ENCODE results near the gene ZNHIT2.

Gene ZNHIT2

GRCh38 chr11:65071907-65072630, 45.4 kb downstream of the ZNHIT2 start:
- H3K4ac ChIP-seq (ENCODE audit: low read depth in 1 of 2, low read length in 2 of 2), result no peak overlapping the region
- WGBS, result 66% methylated on average over 4 of the region's 4 CpGs
- H2BK15ac ChIP-seq (ENCODE audit: low read depth, poor library complexity, severe bottlenecking), result no peak overlapping the region
- DNase-seq, result no peak
- no peak overlapping the region for H2BK5ac ChIP-seq (ENCODE audit: low read depth, low read length, poor library complexity, severe bottlenecking)
- H3K23ac ChIP-seq (ENCODE audit: low read length in 2 of 2), result no peak overlapping the region
- H2AK5ac ChIP-seq (ENCODE audit: low read length, severe bottlenecking), result no peak overlapping the region
- H3K18ac ChIP-seq (ENCODE audit: low read depth in 1 of 2, low read length in 2 of 2), result no peak overlapping the region
- H3K27ac ChIP-seq (ENCODE audit: low read length, poor library complexity, severe bottlenecking), result no peak overlapping the region
- H2BK120ac ChIP-seq (ENCODE audit: low read depth, low read length), result no peak overlapping the region
- H4K91ac ChIP-seq (ENCODE audit: low read length), result no peak overlapping the region
- H3K79me1 ChIP-seq (replicated peaks; ENCODE audit: low read length, poor library complexity, severe bottlenecking), result peaks cover 4% of the 10 kb centered on the region
- no peak overlapping the region for H2AFZ ChIP-seq (ENCODE audit: low read depth, low read length)
- H3K14ac ChIP-seq (ENCODE audit: low read length in 2 of 2), result no peak overlapping the region
- no peak overlapping the region for H3K4me2 ChIP-seq (ENCODE audit: low read length, poor library complexity, severe bottlenecking)
- H4K8ac ChIP-seq (ENCODE audit: low read length), result no peak overlapping the region
- peaks cover 0 to 5% of the 10 kb centered on the region in 2 experiments for H3K27me3 ChIP-seq (ENCODE audit: control insufficient read depth in 1 of 2, insufficient read depth in 1 of 2, low read length in 2 of 2)
- no peak overlapping the region for H3K4me3 ChIP-seq (ENCODE audit: insufficient read depth in 1 of 2, low read depth in 1 of 2, low read length in 2 of 2)
- peaks cover 0 to 4% of the 10 kb centered on the region in 2 experiments for H3K36me3 ChIP-seq (ENCODE audit: control insufficient read depth in 1 of 2, insufficient read depth in 2 of 2, low read depth in 1 of 2, low read length in 2 of 2)
- no peak overlapping the region for H2BK12ac ChIP-seq (ENCODE audit: low read length in 2 of 2)
- H3K4me1 ChIP-seq (ENCODE audit: control insufficient read depth, insufficient read depth, low read depth, low read length), result no peaks in the 10 kb centered on the region
- H3K9me3 ChIP-seq (ENCODE audit: control insufficient read depth, low read length), result no peaks in the 10 kb centered on the region
- H3K9ac ChIP-seq (ENCODE audit: low read length), result no peak overlapping the region

- no peaks in the 10 kb centered on the region for H3K4me1 ChIP-seq (ENCODE audit: control insufficient read depth, insufficient read depth, low read depth, low read length)
- H2BK5ac ChIP-seq (ENCODE audit: low read depth, low read length, poor library complexity, severe bottlenecking), result no peak overlapping the region
- H2AK5ac ChIP-seq (ENCODE audit: low read length, severe bottlenecking), result no peak overlapping the region
- no peak overlapping the region for H3K23ac ChIP-seq (ENCODE audit: low read length in 2 of 2)
- H2BK12ac ChIP-seq (ENCODE audit: low read length in 2 of 2), result no peak overlapping the region
- no peaks in the 10 kb centered on the region for H3K79me1 ChIP-seq (replicated peaks; ENCODE audit: low read length, poor library complexity, severe bottlenecking)
- H4K8ac ChIP-seq (ENCODE audit: low read length), result no peak overlapping the region
- H3K27ac ChIP-seq (ENCODE audit: low read length, poor library complexity, severe bottlenecking), result no peak overlapping the region
- H3K9ac ChIP-seq (ENCODE audit: low read length), result no peak overlapping the region
- no peaks in the 10 kb centered on the region for H3K9me3 ChIP-seq (ENCODE audit: control insufficient read depth, low read length)
- no peak overlapping the region for H2BK15ac ChIP-seq (ENCODE audit: low read depth, poor library complexity, severe bottlenecking)
- peak; percentile 47 for DNase-seq
- 65% methylated on average over 6 of the region's 9 CpGs for WGBS
- no peak overlapping the region for H2BK120ac ChIP-seq (ENCODE audit: low read depth, low read length)
- no peak overlapping the region for H2AFZ ChIP-seq (ENCODE audit: low read depth, low read length)
- no peak overlapping the region for H3K14ac ChIP-seq (ENCODE audit: low read length in 2 of 2)
- H4K91ac ChIP-seq (ENCODE audit: low read length), result no peak overlapping the region
- no peak overlapping the region for H3K4ac ChIP-seq (ENCODE audit: low read depth in 1 of 2, low read length in 2 of 2)
- H3K4me3 ChIP-seq (ENCODE audit: insufficient read depth in 1 of 2, low read depth in 1 of 2, low read length in 2 of 2), result no peak overlapping the region
- H3K4me2 ChIP-seq (ENCODE audit: low read length, poor library complexity, severe bottlenecking), result no peak overlapping the region
- H3K27me3 ChIP-seq (ENCODE audit: control insufficient read depth in 1 of 2, insufficient read depth in 1 of 2, low read length in 2 of 2), result peaks cover 0 to 8% of the 10 kb centered on the region in 2 experiments
- no peak overlapping the region for H3K18ac ChIP-seq (ENCODE audit: low read depth in 1 of 2, low read length in 2 of 2)
- H3K36me3 ChIP-seq (ENCODE audit: control insufficient read depth in 1 of 2, insufficient read depth in 2 of 2, low read depth in 1 of 2, low read length in 2 of 2), result no peaks in the 10 kb centered on the region
These were observed 48.3 kb downstream of the ZNHIT2 start for GRCh38 chr11:65069217-65069616.

DNA sequence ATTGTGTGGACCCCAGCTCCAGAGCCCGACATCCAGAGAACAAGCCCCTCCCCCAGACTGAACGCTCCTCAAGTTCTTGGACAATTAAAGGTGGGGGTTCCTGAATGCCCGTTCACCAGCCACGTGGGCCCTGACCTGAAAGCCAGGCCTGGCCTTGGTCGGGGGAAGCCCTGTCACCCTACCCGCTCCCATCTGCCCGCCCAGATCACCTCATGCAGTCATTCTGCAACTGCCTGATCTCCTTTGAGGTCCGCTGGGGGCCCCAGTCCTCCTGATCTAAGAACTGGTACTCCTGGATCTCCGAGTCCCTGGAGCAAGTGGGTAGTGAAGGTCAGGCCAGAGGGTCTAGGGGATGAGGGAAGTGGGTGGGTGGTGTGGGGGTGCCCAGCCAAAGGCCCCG, 50.1 kb downstream of the ZNHIT2 start:
- no peak overlapping the region for H3K9ac ChIP-seq (ENCODE audit: low read length)
- 81% methylated on average over 8 of the region's 10 CpGs for WGBS
- H2BK15ac ChIP-seq (ENCODE audit: low read depth, poor library complexity, severe bottlenecking), result no peak overlapping the region
- no peak overlapping the region for H3K23ac ChIP-seq (ENCODE audit: low read length in 2 of 2)
- no peak overlapping the region for H2AFZ ChIP-seq (ENCODE audit: low read depth, low read length)
- no peaks in the 10 kb centered on the region for H3K36me3 ChIP-seq (ENCODE audit: control insufficient read depth in 1 of 2, insufficient read depth in 2 of 2, low read depth in 1 of 2, low read length in 2 of 2)
- H3K27ac ChIP-seq (ENCODE audit: low read length, poor library complexity, severe bottlenecking), result no peak overlapping the region
- no peak overlapping the region for H2AK5ac ChIP-seq (ENCODE audit: low read length, severe bottlenecking)
- H3K27me3 ChIP-seq (ENCODE audit: control insufficient read depth in 1 of 2, insufficient read depth in 1 of 2, low read length in 2 of 2), result peaks cover 3 to 9% of the 10 kb centered on the region in 2 experiments
- no peak overlapping the region for H4K8ac ChIP-seq (ENCODE audit: low read length)
- no peaks in the 10 kb centered on the region for H3K4me1 ChIP-seq (ENCODE audit: control insufficient read depth, insufficient read depth, low read depth, low read length)
- no peak overlapping the region for H2BK5ac ChIP-seq (ENCODE audit: low read depth, low read length, poor library complexity, severe bottlenecking)
- H3K79me1 ChIP-seq (replicated peaks; ENCODE audit: low read length, poor library complexity, severe bottlenecking), result no peaks in the 10 kb centered on the region
- no peak overlapping the region for H2BK120ac ChIP-seq (ENCODE audit: low read depth, low read length)
- no peak overlapping the region for H4K91ac ChIP-seq (ENCODE audit: low read length)
- H3K4ac ChIP-seq (ENCODE audit: low read depth in 1 of 2, low read length in 2 of 2), result no peak overlapping the region
- DNase-seq, result no peak
- no peak overlapping the region for H3K14ac ChIP-seq (ENCODE audit: low read length in 2 of 2)
- H3K4me2 ChIP-seq (ENCODE audit: low read length, poor library complexity, severe bottlenecking), result no peak overlapping the region
- H3K18ac ChIP-seq (ENCODE audit: low read depth in 1 of 2, low read length in 2 of 2), result no peak overlapping the region
- no peaks in the 10 kb centered on the region for H3K9me3 ChIP-seq (ENCODE audit: control insufficient read depth, low read length)
- no peak overlapping the region for H2BK12ac ChIP-seq (ENCODE audit: low read length in 2 of 2)
- H3K4me3 ChIP-seq (ENCODE audit: insufficient read depth in 1 of 2, low read depth in 1 of 2, low read length in 2 of 2), result no peak overlapping the region

GRCh38 chr11:65066805-65067291, 50.7 kb downstream of the ZNHIT2 start:
- no peak overlapping the region for H3K4me2 ChIP-seq (ENCODE audit: low read length, poor library complexity, severe bottlenecking)
- H3K4me1 ChIP-seq (ENCODE audit: control insufficient read depth, insufficient read depth, low read depth, low read length), result no peaks in the 10 kb centered on the region
- no peak overlapping the region for H3K14ac ChIP-seq (ENCODE audit: low read length in 2 of 2)
- WGBS, result 80% methylated on average over 4 of the region's 4 CpGs
- H3K18ac ChIP-seq (ENCODE audit: low read depth in 1 of 2, low read length in 2 of 2), result no peak overlapping the region
- no peaks in the 10 kb centered on the region for H3K36me3 ChIP-seq (ENCODE audit: control insufficient read depth in 1 of 2, insufficient read depth in 2 of 2, low read depth in 1 of 2, low read length in 2 of 2)
- H2AK5ac ChIP-seq (ENCODE audit: low read length, severe bottlenecking), result no peak overlapping the region
- no peak overlapping the region for H2BK15ac ChIP-seq (ENCODE audit: low read depth, poor library complexity, severe bottlenecking)
- H3K27ac ChIP-seq (ENCODE audit: low read length, poor library complexity, severe bottlenecking), result no peak overlapping the region
- H3K79me1 ChIP-seq (replicated peaks; ENCODE audit: low read length, poor library complexity, severe bottlenecking), result no peaks in the 10 kb centered on the region
- H3K9ac ChIP-seq (ENCODE audit: low read length), result no peak overlapping the region
- no peak overlapping the region for H2BK120ac ChIP-seq (ENCODE audit: low read depth, low read length)
- H3K27me3 ChIP-seq (ENCODE audit: control insufficient read depth in 1 of 2, insufficient read depth in 1 of 2, low read length in 2 of 2), result peaks cover 3 to 12% of the 10 kb centered on the region in 2 experiments
- no peak overlapping the region for H3K4ac ChIP-seq (ENCODE audit: low read depth in 1 of 2, low read length in 2 of 2)
- no peak overlapping the region for H2AFZ ChIP-seq (ENCODE audit: low read depth, low read length)
- H3K23ac ChIP-seq (ENCODE audit: low read length in 2 of 2), result no peak overlapping the region
- no peak overlapping the region for H4K91ac ChIP-seq (ENCODE audit: low read length)
- no peak overlapping the region for H2BK5ac ChIP-seq (ENCODE audit: low read depth, low read length, poor library complexity, severe bottlenecking)
- no peaks in the 10 kb centered on the region for H3K9me3 ChIP-seq (ENCODE audit: control insufficient read depth, low read length)
- no peak for DNase-seq
- H2BK12ac ChIP-seq (ENCODE audit: low read length in 2 of 2), result no peak overlapping the region
- no peak overlapping the region for H3K4me3 ChIP-seq (ENCODE audit: insufficient read depth in 1 of 2, low read depth in 1 of 2, low read length in 2 of 2)
- H4K8ac ChIP-seq (ENCODE audit: low read length), result no peak overlapping the region

Data from mesenchymal stem cell (in vitro differentiated cells and primary cell).